HEK293 (cell line): Measurements from ENCODE around the gene POLD3.

Source experiments
- CTCF ChIA-PET: fragments of 350-600 bp; formaldehyde crosslinking; extraction: SDS; loops from one replicate; lab custom pipeline; 2021; ENCODE audit warnings: antibody characterized with exemption; lab: Yijun Ruan, JAX
- POLR2A ChIA-PET: fragments of 300-600 bp; formaldehyde crosslinking; extraction: SDS; loops from one replicate; lab custom pipeline; 2020; ENCODE audit warnings: antibody characterized with exemption, inconsistent platforms; lab: Yijun Ruan, JAX
- H3K27ac ChIP-seq: fragments of 200-500 bp; sonication (Bioruptor generic); 2 replicates; pipeline ENCODE4 v1.5.1; 2014; ENCODE audit warnings: low read depth, low read length, control low read depth, inconsistent platforms; ENCODE audit errors: extremely low read depth
- H3K36me3 ChIP-seq, 2 experiments: fragments of 200-500 bp in 1 of 2; sonication (Bioruptor generic) in 1 of 2; 1 replicate in 1 of 2; 2 replicates in 1 of 2; pipeline ENCODE4 v1.5.1; 2014 to 2017; ENCODE audit warnings: inconsistent platforms in 2 of 2, low read length in 2 of 2; ENCODE audit not compliant: control insufficient read depth in 2 of 2, insufficient read depth in 1 of 2
- H3K4me1 ChIP-seq: fragments of 200-500 bp; sonication (Bioruptor generic); 2 replicates; pipeline ENCODE4 v1.5.1; 2014; ENCODE audit warnings: mild to moderate bottlenecking, low read length, inconsistent platforms; ENCODE audit not compliant: control insufficient read depth, insufficient read depth
- H3K4me3 ChIP-seq: 2 replicates; pipeline ENCODE4 v1.5.1; 2011; ENCODE audit warnings: low read depth, mild to moderate bottlenecking, control low read depth, low read length, moderate library complexity
- H3K9me3 ChIP-seq: fragments of 200-500 bp; sonication (Bioruptor generic); 2 replicates; pipeline ENCODE4 v1.5.1; 2014; ENCODE audit warnings: low read depth, low read length, inconsistent platforms; ENCODE audit not compliant: control insufficient read depth, insufficient read depth
- KLF8 ChIP-seq: fragments of 450-650 bp; formaldehyde crosslinking; IDR thresholded peaks from 2 replicates; pipeline ENCODE4 v1.5.1; 2016; ENCODE audit warnings: missing biosample characterization, missing genetic modification characterization
- PRDM1 ChIP-seq: fragments of 450-650 bp; formaldehyde crosslinking; IDR thresholded peaks from 2 replicates; pipeline ENCODE4; 2016; ENCODE audit warnings: missing biosample characterization, missing genetic modification characterization
- REST ChIP-seq: fragments of 450-650 bp; formaldehyde crosslinking; IDR thresholded peaks from 2 replicates; pipeline ENCODE4 v1.5.1; 2016; ENCODE audit warnings: missing biosample characterization, missing genetic modification characterization
- SALL2 ChIP-seq: fragments of 450-650 bp; formaldehyde crosslinking; IDR thresholded peaks from 2 replicates; pipeline ENCODE4 v1.5.0; 2017; ENCODE audit warnings: missing biosample characterization, mild to moderate bottlenecking, missing genetic modification characterization, borderline replicate concordance
- ZFP41 ChIP-seq: fragments of 450-650 bp; formaldehyde crosslinking; IDR thresholded peaks from 2 replicates; pipeline ENCODE4 v1.5.1; 2016; ENCODE audit warnings: missing biosample characterization, missing genetic modification characterization, borderline replicate concordance
- ZNF114 ChIP-seq: fragments of 450-650 bp; formaldehyde crosslinking; IDR thresholded peaks from 2 replicates; pipeline ENCODE4 v1.5.0; 2017; ENCODE audit warnings: missing biosample characterization, missing genetic modification characterization
- ZNF155 ChIP-seq: fragments of 450-650 bp; formaldehyde crosslinking; IDR thresholded peaks from 2 replicates; pipeline ENCODE4 v1.5.1; 2016; ENCODE audit warnings: missing biosample characterization, missing genetic modification characterization
- ZNF202 ChIP-seq: fragments of 450-650 bp; formaldehyde crosslinking; IDR thresholded peaks from 2 replicates; pipeline ENCODE4 v1.5.1; 2016; ENCODE audit warnings: missing biosample characterization, missing genetic modification characterization, borderline replicate concordance
- ZNF292 ChIP-seq: fragments of 450-650 bp; formaldehyde crosslinking; IDR thresholded peaks from 2 replicates; pipeline ENCODE4 v1.5.1; 2016; ENCODE audit warnings: low read depth, missing biosample characterization, missing genetic modification characterization, borderline replicate concordance
- ZNF423 ChIP-seq: fragments of 450-650 bp; formaldehyde crosslinking; IDR thresholded peaks from 2 replicates; pipeline ENCODE4 v1.5.1; 2016; ENCODE audit warnings: missing biosample characterization, missing genetic modification characterization
- ZNF449 ChIP-seq: fragments of 450-650 bp; formaldehyde crosslinking; IDR thresholded peaks from 2 replicates; pipeline ENCODE4 v1.5.1; 2017; ENCODE audit warnings: missing biosample characterization, mild to moderate bottlenecking, missing genetic modification characterization, moderate library complexity
- ZNF561 ChIP-seq: fragments of 450-650 bp; IDR thresholded peaks from 2 replicates; pipeline ENCODE4 v1.5.1; 2018; ENCODE audit warnings: missing biosample characterization, missing genetic modification characterization, borderline replicate concordance
- ZNF585B ChIP-seq: fragments of 450-650 bp; formaldehyde crosslinking; IDR thresholded peaks from 2 replicates; pipeline ENCODE4 v1.5.1; 2016; ENCODE audit warnings: missing biosample characterization, missing genetic modification characterization
- ZNF621 ChIP-seq: fragments of 450-650 bp; formaldehyde crosslinking; IDR thresholded peaks from 2 replicates; pipeline ENCODE4 v1.5.1; 2017; ENCODE audit warnings: missing biosample characterization, missing genetic modification characterization
- ZNF692 ChIP-seq: fragments of 450-650 bp; formaldehyde crosslinking; IDR thresholded peaks from 2 replicates; pipeline ENCODE4 v1.5.1; 2016; ENCODE audit warnings: missing biosample characterization, missing genetic modification characterization
- ZNF843 ChIP-seq: fragments of 450-650 bp; formaldehyde crosslinking; IDR thresholded peaks from 2 replicates; pipeline ENCODE4 v1.5.1; 2016; ENCODE audit warnings: missing biosample characterization, missing genetic modification characterization

POLD3 gene

GRCh38 chr11:74626130-74626529 is 33.7 kb downstream of the POLD3 start:
- Histone ChIP-seq H3K4me1 (0 out of 2 replicates have a peak, but pooled peaks cover 2% of the 10 kb centered on the region), H3K4me3 (no peak overlapping the region), H3K36me3 (peaks cover 5 to 46% of the 10 kb centered on the region in 2 experiments), H3K9me3 (no peaks in the 10 kb centered on the region), H3K27ac (no peak overlapping the region)
- ChIA-PET POLR2A (no interaction called here), CTCF (interaction anchor here (0.7 to 1.5 kb wide), 2 partner anchors 9 to 113 kb away, joined by 3 to 4 read pairs; no protein-coding TSS in a partner anchor)
- TF ChIP-seq ZNF114 (tag by site-specific recombination) (no peak), ZNF692 (tag by site-specific recombination) (no peak), ZNF449 (tag by site-specific recombination) (no peak), ZNF585B (tag by site-specific recombination) (no peak), ZNF202 (tag by site-specific recombination) (no peak), KLF8 (tag by site-specific recombination) (no peak), SALL2 (tag by site-specific recombination) (no peak), PRDM1 (tag by site-specific recombination) (no peak), ZNF843 (no peak), ZNF292 (tag by site-specific recombination) (no peak), ZNF621 (tag by site-specific recombination) (no peak), ZFP41 (tag by site-specific recombination) (no peak), ZNF155 (tag by site-specific recombination) (no peak), REST (no peak), ZNF423 (no peak)

GRCh38 chr11:74626604-74627003 is 34.2 kb downstream of the POLD3 start:
- ChIA-PET POLR2A (no interaction called here), CTCF (interaction anchor here (0.8 to 1.5 kb wide), 2 partner anchors 100 to 113 kb away, joined by 3 read pairs; no protein-coding TSS in a partner anchor)
- no peak for TF ChIP-seq ZNF202 (tag by site-specific recombination)
- TF ChIP-seq ZNF561 (tag by site-specific recombination), result no peak
- Histone ChIP-seq H3K4me3 (no peak overlapping the region), H3K4me1 (0 out of 2 replicates have a peak, but pooled peaks cover 2% of the 10 kb centered on the region), H3K9me3 (no peaks in the 10 kb centered on the region), H3K36me3 (peaks cover 5 to 43% of the 10 kb centered on the region in 2 experiments), H3K27ac (no peak overlapping the region)
